Omental fat pad (tissue), 4 donors: ENCODE results near the gene ARFGAP1. TPM values are rescaled to one million over a fixed set of nuclear protein-coding genes. Genes with fewer than 3 reads are reported as not detected.

Experiments
- ATAC-seq: fragments of 150-250 bp; one replicate; pipeline ENCODE4 v1.9.1; 2016; ENCODE audit warnings: mild to moderate bottlenecking, moderate library complexity; ENCODE audit not compliant: low FRiP score
- DNase-seq: peaks from one replicate; pipeline ENCODE4 v3.0.0-alpha.2; 2019; ENCODE audit warnings: low spot score
- total RNA-seq, 4 donors: library from RNA; depleted of rRNA; stranded (reverse); fragments of >200 nt; gene quantifications; one replicate each; pipeline ENCODE4 v1.1.0, GENCODE V29; 2016
- TF ChIP-seq, protein P1 (sequence below), 3 donors: fragments of 450-650 bp; IDR thresholded peaks; one replicate each; pipeline ENCODE4 v1.5.1; 2016 to 2017; ENCODE audit warnings: antibody characterized with exemption in 3 of 3, mild to moderate bottlenecking in 3 of 3, moderate library complexity in 2 of 3

ARFGAP1 gene
- total RNA-seq, 4 donors from 2014 or later, result 29.2 to 59.7 (median 41.3) TPM

DNA sequence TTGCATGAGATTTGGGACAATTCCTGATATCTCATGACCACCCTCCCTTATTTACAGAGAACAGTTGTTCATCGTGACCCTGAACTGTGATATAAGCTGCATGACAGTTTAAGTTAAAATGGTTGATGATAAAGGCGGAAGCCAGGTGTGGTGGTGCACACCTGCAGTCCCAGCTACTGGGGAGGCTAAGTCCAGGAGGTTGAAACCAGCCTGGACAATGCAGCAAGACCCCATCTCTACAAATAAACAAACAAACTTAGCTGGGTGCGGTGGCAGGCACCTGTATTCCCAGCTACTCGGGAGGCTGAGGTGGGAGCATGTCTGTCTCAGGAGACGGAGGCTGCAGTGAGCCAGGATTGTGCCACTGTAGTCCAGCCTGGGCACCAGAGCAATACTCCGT, 44.4 kb downstream of the ARFGAP1 start:
- TF ChIP-seq, protein P1, sequence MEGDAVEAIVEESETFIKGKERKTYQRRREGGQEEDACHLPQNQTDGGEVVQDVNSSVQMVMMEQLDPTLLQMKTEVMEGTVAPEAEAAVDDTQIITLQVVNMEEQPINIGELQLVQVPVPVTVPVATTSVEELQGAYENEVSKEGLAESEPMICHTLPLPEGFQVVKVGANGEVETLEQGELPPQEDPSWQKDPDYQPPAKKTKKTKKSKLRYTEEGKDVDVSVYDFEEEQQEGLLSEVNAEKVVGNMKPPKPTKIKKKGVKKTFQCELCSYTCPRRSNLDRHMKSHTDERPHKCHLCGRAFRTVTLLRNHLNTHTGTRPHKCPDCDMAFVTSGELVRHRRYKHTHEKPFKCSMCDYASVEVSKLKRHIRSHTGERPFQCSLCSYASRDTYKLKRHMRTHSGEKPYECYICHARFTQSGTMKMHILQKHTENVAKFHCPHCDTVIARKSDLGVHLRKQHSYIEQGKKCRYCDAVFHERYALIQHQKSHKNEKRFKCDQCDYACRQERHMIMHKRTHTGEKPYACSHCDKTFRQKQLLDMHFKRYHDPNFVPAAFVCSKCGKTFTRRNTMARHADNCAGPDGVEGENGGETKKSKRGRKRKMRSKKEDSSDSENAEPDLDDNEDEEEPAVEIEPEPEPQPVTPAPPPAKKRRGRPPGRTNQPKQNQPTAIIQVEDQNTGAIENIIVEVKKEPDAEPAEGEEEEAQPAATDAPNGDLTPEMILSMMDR (IDR thresholded peaks at IDR 0.05), result no peak
- DNase-seq (no peak), ATAC-seq (no peak)

DNA sequence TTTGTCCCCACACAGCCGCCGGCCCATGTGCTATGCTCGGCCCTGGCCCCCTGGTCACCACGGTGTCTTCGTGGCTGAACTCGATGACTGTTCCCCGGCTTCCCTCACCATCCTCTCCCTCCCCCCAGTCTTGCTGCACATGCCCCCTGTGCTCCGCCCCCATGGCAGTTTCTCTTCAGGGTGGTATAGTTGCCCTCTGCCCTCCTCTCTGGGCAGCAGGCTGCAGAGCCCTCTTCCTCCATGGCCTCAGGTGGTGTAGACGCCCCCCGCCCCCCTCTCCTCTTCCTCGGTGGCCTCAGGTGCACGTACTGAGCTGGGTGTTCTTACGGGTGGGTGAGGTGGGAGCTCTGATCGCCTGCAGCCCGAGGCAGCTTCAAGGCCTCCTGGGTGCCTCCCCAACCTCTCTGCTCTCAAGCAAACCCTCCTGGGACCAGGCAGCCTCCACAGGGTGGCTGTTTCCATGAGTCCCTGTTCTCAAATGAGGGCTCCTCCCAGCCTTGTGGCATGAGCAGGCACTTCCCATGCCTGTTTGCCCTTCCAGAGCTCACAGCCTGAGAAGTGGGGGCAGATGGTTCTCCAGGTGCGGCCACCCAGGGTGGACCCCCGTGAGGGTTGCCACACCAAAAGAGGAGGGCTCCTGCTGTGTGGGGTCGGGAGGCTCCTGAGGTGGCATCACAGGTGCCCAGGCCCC, 45.1 kb downstream of the ARFGAP1 start:
- TF ChIP-seq, protein P1 (IDR thresholded peaks at IDR 0.05), result no peak
- DNase-seq, result no peak
- ATAC-seq, result no peak

DNA sequence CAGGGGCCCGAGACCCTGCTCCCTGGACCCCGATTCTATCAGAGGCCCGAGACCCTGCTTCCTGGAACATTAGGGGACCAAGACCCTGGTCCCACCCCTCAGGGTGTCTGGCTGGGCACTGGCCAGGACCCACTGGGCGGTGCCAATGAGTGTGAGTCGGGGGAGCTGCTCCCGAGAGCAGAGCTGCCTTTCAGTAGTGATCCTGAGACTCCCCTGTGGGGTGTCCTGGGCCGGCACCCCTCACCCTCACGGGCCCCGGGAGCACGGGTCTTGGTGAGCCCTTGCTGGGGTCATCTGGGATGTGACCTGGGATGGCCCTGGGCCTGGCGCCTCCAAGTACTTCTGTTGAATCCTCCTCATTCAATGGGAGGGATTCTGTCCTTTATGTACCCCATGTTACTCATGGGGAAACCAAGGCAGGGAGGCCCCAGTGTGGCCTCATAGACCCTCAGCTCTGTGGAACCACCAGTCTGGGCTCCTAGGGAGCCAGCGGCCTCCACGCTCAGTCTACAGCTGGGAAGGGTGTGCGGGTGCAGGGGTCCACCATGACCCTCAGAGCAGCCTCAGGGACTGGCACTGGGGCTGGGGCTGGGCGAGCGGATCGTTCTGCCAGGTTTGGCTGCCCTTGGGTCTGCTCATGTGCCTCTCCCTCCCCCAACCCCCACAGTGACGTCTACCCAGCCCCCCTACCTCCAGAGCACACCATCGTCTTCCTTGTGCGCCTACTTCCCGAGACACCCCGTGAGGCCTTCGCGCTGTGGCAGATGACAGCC, 46.0 kb downstream of the ARFGAP1 start:
- TF ChIP-seq, protein P1 (IDR thresholded peaks at IDR 0.05), result no peak
- ATAC-seq (no peak), DNase-seq (no peak)

DNA sequence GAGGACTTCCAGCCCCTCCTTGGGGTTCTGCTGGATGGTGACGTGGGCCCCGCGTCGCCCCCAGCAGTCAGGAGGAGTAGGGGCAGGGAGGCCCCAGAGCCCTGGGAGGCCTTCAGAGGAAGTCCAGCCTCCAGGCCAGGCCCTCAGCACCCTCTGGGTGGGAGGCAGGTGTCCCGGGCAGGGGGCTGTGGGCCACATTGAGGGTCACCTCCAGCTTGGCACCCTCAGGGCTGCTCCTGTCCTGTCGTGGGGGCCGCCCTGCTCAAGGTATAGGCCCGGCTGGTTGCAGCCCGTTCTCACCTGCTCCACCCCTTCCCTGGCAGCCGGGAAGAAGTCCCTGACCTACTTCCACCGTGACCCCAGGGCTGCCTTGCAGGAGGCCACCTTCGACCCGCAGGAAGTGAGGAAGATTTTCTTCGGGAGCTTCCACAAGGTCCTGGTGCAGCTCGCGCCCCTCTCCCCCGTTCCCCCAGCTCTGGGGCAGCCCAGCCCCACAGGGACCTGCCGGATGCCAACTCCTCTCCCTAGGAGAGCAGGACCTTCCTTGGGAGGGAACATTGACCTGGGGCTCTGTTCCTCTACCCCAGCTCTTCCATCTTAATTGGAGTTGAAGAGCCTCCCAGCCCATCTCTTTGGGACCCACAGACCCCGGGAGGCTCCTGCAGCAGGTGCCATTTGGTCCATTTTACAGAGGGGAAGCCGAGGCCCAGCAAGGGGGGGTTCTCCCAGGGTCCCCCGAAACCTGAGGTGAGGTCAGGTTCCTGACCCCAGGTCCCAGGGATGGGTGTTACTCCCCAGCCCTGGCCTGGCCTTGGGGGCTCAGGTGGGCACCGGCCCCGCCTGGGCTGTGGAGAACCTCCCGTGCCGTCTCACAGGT, 46.8 kb downstream of the ARFGAP1 start:
- DNase-seq (no peak), ATAC-seq (no peak)
- TF ChIP-seq, protein P1 (IDR thresholded peaks at IDR 0.05), result no peak

DNA sequence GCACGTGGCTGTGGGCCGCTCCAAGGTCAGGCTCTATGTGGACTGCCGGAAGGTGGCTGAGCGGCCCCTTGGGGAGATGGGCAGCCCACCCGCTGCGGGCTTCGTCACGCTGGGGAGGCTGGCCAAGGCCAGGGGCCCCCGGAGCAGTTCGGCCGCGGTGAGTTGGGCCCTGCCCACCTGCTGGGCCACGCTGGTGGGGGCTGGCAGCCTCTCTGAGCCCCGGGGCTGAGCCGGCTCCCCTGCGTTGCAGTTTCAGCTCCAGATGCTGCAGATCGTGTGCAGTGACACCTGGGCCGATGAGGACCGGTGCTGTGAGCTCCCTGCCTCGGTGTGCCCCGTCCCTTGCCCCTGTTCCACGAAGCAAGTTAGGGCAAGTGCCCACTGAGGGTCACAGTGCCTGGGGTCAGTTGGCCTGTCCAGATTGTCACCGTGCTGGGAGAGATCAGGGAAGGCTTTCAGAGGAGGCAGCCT, 47.5 kb downstream of the ARFGAP1 start:
- TF ChIP-seq, protein P1 (IDR thresholded peaks at IDR 0.05), result no peak
- DNase-seq (no peak), ATAC-seq (no peak)

DNA sequence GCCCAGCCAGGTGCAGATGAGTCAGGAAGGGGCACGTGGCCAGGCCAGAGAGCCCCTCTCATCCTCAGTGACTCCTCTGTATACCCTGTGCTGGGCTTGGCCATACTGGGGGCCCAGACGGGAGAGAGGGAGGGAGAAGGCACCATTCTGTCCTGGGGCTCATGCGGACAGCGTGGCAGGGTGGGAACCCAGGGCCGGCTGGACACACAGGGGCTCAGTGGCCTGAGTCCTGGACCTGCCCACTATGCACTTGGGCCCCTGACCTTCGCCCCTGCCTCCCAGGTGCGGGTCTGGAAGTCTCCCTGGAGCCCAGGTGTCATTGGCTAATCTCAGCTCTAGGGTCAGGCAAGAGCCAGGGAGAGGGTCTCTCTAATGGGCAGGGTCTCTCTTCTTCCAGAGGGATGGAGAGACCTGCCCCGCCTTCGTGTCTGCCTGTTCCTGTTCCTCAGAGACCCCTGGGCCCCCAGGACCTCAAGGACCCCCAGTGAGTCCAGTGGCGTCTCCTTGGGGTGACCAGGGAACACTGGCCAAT, 48.1 kb downstream of the ARFGAP1 start:
- TF ChIP-seq, protein P1 (IDR thresholded peaks at IDR 0.05), result no peak
- ATAC-seq, result no peak
- no peak for DNase-seq
